GM19351 (cell line): ENCODE results near the gene KDELR1.
"Not testable (repeated sequence)": the region's sequence is repeated elsewhere in the genome, so short reads cannot be mapped to it uniquely, and the experiment has no call there.

Experiments used
- ATAC-seq: cut with Tn5 transposase; IDR thresholded peaks from one replicate; pipeline ENCODE4 v1.9.1; 2021; ENCODE audit warnings: mild to moderate bottlenecking, moderate library complexity; ENCODE audit not compliant: unreplicated experiment

The KDELR1 gene

DNA sequence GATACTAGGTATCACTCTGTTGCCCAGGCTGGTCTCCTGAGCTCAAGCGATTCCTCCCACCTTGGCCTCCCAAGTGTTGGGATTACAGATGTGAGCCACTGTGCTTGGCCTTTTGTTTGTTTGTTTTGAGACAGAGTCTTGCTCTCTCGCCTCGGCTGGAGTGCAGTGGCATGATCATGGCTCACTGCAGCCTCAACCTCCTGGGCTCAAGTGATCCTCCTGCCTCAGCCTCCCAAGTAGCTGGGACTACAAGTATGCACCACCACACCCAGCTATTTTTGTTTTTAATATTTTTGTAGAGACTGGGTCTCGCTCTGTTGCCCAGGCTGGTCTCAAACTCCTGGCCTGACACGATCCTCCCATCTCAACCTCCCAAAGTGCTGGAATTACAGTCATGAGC, 19.6 kb downstream of the KDELR1 start:
- ATAC-seq = not testable (repeated sequence)

DNA sequence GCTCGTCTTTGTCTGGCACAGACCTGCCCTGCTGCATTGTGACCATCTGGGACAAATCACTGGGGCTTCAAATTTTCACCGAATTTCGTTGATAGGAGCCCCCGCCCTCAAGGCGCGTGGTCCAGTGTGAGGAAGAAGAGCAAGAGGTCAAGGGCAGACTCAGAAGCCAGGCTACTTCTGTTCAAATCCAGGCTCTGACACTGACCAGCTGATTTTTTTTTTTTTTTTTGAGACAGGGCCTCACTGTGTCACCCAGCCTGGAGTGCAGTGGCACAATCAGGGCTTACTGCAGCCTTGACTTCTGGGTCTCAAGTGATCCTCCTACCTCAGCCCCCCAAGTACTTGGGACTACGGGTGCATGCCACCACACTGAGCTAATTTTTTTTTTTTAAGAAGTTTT, 20.0 kb downstream of the KDELR1 start:
- ATAC-seq = no peak

DNA sequence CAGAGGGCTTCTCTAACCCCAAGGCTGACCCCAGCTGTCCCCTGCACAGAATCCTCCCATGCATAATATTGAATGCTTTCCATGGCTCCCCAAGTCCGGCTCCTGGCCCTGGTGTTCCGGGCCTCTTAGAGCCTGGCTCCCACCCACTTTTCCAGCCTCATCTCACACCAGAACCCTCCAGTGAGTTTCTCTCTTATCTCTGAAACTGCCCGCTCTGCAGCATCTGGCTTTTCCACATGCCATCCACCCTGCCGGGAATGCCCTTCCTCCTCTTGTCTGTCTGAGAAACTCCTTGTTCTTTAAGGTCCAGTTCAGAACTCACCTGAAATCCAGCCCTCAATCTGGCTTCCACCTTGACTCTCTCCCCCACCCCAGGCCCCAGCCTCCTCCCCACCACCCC, 20.4 kb downstream of the KDELR1 start:
- no peak for ATAC-seq

DNA sequence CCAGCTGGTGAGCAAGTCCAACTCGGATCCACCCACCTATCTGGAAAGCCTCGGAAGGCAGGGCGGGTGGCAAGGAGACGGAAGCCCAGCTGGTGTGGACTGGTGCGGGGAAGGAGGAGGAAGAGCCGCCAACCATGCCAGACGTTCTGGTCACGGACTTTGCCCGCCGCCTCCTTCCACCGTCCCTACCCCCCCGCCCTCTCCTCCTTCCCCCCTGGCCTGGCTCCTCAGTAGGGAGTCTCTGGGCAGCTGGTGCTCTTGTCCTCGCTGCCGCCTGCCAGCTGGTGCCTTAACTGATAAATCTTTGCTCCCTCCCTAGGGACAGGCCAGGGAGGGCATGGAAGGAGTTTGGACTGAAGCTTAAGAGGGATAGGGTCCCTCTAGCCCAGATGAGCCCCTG, 22.4 kb downstream of the KDELR1 start:
- no peak for ATAC-seq

DNA sequence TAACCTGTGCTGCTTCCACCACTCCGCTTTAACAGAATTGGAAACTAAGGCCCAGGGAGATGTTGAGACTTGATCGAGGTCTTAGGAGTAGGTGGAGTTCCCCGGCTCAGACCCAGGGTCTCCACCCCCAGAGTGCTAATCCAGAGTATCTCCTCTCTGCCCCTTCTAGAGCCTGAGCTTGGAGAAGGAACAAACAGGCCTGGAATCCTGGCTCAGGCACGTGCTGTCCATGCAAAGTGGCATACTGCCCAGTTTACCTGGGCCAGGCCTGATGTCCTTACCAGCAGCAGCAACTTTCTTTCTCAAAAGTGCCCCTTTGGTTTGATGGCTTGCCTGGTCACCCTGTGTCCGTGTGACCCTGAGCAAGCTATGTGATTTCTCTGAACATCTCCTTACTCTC, 23.5 kb downstream of the KDELR1 start:
- no peak for ATAC-seq

DNA sequence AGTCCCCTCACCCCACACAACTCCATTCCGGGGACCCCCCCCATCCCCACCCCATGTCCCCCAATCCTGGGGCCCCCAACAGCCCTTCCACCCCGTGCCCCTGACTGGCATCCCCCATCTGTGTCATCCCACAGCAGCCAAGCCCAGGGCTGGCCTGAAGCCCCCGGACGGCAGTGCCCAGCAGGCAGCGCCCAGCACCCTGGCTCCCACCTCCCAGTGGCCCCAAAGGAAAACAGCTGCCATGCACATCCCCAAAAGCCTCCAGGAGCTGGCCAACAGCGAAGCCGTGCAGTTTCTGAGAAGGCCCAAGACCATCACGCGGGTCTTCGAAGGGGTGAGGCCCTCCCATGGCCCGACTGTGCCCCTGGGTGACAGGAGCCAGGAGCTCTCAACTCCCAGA, 25.7 kb downstream of the KDELR1 start:
- ATAC-seq = no peak

DNA sequence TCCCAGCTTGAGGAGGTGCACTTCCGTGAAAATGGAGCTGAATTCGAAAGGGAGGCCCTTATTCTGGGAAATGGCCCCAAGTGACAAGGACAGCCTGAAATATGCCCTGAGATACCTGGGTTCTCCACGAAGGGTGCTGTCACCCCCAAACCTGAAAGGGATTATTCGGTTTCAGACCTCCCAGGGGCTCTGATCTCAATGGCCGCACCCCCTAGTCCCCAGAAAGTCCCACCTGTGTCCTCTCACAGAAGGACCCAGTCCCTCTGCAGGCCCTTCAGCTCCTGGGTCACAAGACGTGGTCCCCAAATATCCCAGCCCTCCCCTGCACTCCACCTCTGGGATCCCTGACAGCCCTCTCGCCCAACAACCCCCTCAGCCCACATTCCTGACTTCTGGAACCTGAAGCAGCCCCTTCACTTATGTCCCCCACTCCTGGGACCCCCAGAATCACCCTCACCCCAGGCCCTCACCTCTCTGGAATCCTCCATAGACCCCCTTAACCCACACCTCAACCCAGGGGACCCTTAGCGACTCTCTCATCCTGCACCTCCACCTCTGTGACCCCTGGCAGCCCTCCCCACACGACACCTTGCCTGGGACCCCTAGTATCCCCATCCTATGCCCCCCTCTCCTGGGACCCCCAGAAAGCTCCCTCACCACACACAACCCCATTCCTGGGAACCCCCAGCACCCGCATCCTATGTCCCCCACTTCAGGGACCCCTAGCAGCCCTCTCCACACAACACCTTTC, 26.6 kb downstream of the KDELR1 start:
- ATAC-seq = no peak

DNA sequence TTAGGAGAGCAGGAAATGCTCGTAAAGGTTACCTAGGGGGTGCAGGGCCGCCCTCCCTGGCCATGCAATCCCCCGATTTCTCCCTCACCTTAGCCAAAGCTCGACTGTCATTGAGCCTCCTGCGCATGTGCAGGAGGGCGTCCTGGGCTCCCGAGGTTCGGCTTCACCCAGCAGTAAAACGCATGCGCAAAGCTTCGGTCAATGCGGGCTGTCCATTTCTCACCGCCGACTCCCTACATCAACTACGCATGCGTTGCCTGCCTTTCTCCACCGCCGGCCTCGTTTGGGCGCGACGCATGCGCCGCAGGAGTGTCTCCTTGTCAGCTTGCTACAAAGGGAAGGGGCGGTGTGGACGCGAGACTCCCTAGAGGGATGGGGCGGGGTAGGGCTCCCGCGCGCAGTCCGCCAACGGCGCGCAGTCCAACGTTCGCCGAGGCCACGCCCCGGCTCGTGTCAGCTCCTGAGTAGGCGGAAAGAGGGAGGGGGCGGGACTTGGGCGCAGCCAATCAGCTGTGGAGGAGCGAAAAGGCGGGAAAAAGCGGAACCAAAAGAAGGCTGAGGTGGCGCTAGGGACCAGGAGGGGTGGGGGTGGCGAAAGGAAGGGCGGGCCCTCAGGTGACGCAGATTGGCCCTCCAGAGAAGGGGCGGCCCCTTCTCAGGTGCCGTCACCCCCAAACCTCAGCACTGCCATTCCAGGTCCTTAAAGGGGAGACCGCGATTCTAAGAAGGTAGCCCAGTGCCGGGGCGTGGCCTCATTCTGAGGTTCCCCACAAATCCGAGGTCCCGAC, 27.3 kb downstream of the KDELR1 start, which contains the start of the genes SYNGR4 and TMEM143:
TSS of gene SYNGR4 (plus strand) at position 558 of the 788 bp plus-strand sequence. CDS start 1,476 bp downstream, outside the sequence.
TSS of gene TMEM143 (minus strand) at position 131 of the 788 bp plus-strand sequence. CDS start at position 111, 20 bp downstream.
- ATAC-seq = peak; percentile 79

DNA sequence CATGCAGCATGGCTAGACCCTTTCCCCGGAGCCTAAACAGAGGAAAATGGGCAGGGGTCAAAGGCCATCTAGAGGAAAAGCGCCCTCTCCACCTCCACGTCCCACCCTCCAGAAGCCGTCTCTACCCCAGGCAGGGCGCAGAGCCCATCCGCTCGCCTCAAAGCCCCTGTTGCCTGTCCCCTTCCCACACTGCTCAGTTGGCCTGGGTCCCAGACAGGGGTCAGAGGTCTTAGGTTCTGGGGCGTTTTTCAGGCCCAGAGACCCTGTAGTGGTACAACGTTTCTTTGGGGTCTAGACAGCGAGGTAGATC, 27.9 kb downstream of the KDELR1 start:
- ATAC-seq = peak; percentile 4

DNA sequence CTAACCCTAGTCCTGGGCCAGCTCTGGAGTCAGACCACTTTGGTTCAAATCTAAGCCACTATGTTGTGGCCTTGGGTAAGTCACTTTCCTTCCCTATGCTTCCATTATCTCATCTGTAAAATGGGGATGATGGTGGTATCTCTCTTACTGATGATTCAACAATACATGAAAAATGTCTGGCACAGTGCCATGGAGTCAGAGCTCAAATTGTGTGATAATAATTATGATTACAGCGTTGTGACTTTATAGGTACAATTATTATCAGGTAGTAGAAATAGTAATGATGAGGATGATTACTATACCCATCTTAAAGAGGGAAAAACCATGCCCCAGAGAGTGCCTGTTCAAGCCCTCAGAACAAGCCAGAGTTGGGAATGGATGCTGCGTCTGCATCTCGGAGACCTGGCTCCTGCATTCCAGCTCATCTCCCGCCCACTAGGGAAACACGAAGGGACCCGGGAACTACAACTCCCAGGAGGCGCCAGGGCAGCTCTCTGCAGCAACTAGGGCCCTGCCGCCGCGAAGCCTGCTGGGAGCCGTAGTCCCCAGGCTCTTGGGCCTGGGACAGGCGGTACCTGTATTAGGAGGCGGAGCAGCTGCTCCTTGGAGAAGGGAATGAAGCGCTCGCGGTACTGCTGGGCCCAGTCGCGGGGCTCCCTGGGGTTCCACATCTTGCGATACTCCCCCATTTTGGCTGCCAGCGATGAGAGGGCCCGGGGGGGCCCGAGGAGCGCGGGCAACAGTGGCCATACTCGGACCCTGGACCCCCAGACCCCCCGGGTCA, 28.4 kb downstream of the KDELR1 start:
- peak; percentile 56 for ATAC-seq

DNA sequence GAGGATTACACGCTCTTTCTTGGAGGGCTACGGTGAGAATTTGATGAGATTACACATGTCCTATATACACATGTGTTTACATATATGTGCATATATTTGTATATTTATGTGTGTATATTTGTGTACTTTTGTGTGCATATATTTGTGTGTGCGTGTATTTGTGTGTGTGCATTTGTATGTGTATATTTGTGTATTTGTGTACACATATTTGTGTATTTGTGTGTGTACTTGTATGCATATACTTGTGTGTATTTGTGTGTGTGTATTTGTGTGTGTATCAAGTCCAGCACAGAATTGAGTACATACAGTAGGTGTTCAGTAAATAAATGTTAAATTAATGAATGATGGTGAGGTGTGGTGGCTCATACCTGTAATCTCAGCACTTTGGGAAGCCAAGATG, 29.4 kb downstream of the KDELR1 start:
- ATAC-seq = no peak

DNA sequence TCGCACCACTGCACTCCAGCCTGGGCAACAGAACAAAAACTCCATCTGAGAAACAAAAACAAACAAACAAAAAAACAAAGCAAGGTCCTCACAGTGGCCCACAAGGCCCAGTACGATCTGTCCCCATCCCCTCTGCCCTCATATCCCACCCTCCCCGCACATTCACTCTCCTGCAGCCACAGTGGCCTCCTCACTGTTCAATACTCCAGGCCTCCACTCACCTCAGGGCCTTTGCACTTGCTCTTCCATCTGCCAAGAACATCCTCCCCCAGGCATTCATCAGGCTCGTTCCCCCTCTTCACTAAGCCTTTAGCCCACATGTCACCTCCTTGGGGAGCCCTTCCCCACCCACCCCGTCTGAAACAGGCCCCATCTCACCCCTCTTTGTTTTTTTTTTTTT, 32.2 kb downstream of the KDELR1 start:
- no peak for ATAC-seq

DNA sequence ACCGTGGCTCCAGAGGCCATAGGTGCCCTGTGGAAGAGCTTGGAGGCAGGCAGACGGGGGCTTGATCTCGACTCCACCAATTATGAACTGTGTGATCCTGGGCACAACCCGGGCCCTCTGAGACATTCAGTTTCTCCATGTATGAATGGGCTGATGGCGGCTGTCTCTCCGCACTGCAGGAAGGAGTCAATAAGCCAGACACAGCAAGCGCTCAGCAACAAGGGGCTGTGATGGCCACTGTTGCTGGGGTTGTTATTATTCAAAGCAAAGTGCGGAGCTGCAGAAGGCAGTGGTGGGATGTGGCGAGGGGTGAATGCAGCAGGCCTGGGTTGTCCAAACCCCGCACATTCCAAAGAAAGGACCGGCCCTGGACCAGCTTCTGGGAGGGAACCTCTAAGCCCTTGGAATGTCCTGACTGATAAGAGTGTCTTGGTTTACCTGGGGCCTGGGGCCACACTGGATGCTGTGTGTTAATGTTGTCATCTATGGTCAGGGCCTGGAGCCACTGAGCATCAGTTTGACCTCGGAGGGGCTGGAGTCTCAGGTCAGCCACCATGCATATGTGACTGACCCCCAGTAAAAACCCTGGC, 35.9 kb downstream of the KDELR1 start:
- ATAC-seq = no peak

DNA sequence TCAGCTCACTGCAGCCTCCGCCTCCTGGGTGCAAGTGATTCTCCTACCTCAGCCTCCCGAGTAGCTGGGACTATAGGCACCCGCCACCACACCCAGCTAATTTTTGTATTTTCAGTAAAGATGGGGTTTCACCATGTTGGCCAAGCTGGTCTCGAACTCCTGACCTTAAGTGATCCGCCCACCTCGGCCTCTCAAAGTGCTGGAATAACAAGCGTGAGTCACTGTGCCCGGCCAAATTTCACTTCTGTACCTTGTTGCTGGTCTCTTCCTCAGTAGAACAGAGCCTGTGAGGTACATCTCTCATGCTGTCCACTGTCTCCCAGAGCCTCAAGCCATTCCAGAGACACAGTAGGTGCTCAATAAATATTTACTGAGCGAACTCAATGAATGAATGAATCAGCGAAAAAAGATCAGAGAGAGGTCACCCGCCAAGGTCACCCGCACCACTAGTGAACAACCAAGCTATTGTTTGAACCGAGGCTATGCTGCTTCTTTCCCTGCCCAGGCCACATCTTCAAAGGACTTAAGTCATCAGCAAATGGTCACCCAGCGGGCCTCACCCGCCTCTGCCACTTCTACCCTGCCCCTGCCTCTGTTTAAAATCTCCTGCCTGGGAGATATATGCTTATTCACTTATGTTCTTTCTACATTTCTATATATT, 36.9 kb downstream of the KDELR1 start:
- ATAC-seq = no peak

DNA sequence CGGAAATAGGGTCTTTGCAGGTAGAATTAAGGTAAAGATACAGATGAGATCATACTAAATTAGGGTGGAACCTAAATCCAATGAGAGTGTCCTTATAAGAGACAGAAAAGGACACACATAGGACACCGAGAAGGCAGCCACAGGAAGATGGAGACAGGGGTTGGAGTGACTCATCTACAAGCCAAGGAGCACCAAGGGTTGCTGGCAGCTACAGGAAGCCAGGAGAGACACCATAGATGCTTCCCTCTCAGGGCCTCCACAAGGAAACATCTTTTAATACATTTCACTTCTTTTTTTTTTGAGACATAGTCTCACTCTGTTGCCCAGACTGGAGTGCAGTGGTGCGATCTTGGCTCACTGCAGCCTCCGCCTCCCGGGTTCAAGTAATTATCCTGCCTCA, 37.7 kb downstream of the KDELR1 start:
- ATAC-seq = no peak

DNA sequence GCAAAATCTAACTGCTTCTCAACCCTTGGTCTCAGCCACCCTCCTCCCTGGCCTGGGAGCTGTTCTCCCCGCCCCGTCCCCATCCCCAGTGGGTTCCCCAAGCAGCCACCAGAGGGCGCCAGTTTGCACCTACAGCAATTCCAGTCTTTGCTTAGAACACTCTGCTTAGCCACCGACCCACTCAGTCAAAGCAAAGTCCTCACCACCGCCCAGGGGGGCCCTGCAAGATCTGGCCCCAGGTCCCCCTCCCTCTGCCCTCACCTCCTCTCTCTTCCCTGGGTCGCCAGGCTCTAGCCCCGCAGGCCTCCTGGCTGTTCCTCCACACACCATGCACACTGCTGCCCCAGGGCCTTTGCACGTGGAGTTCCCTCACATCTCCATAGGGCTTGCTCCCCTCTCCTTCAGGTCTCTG, 40.0 kb downstream of the KDELR1 start:
- ATAC-seq = no peak

DNA sequence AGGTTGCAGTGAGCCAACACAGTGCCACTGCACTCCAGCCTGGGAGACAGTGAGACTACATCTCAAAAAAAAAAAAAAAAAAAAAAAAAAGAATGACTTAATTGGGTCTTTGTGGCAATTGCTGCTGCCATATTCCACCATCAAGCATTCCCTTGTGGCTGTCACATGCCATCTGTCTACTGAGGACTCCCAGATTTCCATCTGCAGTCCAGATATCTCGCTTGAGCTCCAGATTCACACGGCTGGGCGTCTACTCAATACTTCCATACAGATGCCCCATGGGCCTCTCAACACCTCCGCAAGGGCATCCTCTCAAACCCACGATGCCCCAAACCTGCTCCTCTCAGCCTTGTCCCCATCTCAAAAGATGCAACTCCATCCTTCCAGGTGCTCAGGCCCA, 40.5 kb downstream of the KDELR1 start:
- ATAC-seq = no peak

DNA sequence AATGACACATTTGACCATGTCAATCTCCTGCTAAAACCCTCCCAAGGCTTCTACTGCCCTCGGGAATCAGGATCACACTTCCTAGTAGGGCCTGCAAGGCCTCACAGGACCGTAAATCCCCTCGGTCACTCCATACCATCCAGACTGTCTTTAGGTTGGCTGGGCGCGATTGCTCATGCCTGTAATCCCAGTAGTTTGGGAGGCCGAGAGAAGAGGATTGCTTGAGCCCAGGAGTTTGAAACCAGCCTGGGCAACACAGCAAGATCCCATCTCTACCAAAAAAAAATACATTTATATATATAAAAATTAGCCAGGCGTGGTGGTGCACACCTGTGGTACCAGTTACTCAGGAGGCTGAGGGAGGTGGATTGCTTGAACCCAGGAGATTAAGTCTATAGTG, 42.6 kb downstream of the KDELR1 start:
- ATAC-seq = no peak

DNA sequence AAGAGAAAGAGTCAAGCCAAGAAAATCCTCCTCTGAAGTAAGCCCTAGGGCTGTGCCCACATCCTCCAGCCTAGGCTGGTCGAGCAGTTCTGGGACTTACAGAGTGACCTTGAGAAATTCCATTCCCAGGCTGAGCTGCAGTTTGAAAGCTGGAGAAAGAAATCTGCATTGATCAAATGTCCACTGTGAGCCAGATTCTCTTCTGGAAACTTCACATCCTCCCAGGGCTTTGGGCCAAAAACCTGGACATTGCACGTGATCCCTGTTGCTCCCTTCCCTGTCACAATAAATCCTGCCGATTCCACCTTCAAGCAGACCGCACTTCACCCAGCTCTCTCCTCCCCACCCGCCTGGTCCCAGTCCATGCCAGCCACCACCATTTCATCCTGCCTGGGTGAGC, 43.3 kb downstream of the KDELR1 start:
- no peak for ATAC-seq

DNA sequence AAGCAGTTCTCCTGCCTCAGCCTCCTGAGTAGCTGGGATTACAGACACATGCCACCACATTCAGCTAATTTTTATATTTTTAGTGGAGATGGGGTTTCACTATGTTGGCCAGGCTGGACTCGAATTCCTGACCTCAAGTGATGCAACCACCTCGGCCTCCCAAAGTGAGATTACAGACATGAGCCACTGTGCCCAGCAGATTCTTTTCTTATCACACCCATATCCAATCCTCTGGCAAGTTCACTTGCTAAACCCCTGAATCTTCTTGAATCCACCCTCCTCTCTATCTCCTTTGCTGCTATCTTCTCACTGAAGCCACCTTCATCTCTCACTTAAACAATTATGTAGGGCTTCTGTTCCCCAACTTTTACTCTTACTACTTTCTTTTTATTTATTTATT, 45.2 kb downstream of the KDELR1 start:
- ATAC-seq = no peak

DNA sequence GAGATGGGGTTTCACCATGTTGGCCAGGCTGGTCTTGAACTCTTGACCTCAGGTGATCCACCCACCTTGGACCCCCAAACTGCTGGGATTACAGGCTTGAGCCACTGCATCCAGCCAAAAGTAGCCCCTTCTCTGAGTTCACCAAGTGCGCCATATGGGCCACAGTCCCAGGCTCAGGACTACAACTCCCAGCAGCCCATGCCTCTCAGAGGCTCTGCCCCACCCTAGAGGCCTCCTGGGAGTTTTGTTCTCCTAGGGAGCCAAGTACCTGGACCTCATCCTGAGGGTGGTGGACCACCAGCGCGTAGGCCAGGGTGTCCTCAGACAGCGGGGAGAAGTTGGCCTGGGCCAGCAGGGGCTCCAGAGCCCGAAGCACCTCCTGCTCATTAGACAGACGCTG, 46.5 kb downstream of the KDELR1 start:
- no peak for ATAC-seq
